ENCODE measurements around the gene ROCK1.

GRCh38 chr18:21085579-21086166 is 25.9 kb downstream of the ROCK1 start:
- TF ChIP-seq CTCF (IDR thresholded peaks at IDR 0.05): no peak
- no peak for TF ChIP-seq POLR2A (IDR thresholded peaks at IDR 0.05)
